Measurements from ENCODE around the gene WDR18.

DNA sequence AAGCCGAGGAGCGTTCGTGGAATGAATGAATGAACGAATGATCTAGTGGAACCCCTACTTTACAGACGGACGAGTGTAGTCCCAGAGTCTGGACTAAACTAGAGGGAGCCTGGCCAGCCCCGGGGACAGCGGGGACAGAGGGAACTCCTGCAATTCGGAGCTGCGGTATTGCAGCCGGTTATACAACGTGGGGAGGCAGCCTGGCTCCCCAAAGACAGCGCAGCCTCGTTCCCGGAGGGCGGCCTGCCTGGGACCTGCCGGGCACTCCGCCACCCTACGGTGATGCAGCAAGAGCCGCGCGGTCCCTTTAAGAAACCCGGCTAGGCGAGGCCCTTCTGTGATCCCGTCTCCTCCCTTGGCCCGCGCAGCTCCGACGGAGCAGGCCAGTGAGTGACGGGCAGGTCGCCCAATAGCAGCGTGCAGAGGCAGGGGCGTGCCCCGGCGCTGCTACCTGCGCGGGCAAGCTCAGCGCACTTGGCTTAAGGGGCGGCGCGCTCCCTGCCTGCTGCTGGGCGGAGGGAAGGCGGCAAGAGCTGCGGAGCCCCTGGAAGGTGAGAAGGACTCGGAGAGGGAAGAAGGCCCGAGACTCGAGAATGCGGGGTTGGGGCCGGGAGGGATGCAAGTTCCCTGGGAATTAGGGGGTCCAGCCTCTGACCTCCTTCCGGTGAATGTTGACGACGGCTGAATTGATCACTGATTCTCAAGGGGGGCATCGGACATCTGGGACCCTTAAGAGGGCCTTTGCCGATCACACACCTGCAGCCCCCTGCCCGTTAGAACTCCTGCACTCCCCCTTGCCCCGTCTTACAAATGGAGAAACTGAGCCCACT is 55.7 kb downstream of the WDR18 start, which contains the start of gene ABCA7:
- TF ChIP-seq, protein P1, sequence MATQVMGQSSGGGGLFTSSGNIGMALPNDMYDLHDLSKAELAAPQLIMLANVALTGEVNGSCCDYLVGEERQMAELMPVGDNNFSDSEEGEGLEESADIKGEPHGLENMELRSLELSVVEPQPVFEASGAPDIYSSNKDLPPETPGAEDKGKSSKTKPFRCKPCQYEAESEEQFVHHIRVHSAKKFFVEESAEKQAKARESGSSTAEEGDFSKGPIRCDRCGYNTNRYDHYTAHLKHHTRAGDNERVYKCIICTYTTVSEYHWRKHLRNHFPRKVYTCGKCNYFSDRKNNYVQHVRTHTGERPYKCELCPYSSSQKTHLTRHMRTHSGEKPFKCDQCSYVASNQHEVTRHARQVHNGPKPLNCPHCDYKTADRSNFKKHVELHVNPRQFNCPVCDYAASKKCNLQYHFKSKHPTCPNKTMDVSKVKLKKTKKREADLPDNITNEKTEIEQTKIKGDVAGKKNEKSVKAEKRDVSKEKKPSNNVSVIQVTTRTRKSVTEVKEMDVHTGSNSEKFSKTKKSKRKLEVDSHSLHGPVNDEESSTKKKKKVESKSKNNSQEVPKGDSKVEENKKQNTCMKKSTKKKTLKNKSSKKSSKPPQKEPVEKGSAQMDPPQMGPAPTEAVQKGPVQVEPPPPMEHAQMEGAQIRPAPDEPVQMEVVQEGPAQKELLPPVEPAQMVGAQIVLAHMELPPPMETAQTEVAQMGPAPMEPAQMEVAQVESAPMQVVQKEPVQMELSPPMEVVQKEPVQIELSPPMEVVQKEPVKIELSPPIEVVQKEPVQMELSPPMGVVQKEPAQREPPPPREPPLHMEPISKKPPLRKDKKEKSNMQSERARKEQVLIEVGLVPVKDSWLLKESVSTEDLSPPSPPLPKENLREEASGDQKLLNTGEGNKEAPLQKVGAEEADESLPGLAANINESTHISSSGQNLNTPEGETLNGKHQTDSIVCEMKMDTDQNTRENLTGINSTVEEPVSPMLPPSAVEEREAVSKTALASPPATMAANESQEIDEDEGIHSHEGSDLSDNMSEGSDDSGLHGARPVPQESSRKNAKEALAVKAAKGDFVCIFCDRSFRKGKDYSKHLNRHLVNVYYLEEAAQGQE (IDR thresholded peaks at IDR 0.05; ENCODE audit: insufficient read depth in 1 of 2, low read depth in 2 of 2, low read length in 2 of 2) = peak in 1 of 2 experiments; percentile 12; a peak in 1 of 4 replicates
- TF ChIP-seq TAF1 (IDR thresholded peaks at IDR 0.05; ENCODE audit: borderline replicate concordance, insufficient read depth, low read length) (no peak), SIN3A (IDR thresholded peaks at IDR 0.05; ENCODE audit: borderline replicate concordance, insufficient read depth, low read length) (no peak; the same call in 1 of the 2 replicates), POLR2AphosphoS5 (IDR thresholded peaks at IDR 0.05; ENCODE audit: low read depth, low read length) (no peak; the same call in 1 of the 2 replicates), FOXP2 (optimal IDR thresholded peaks at IDR 0.05; ENCODE audit: borderline replicate concordance, extremely low read depth, extremely low read length, insufficient read depth) (peak; percentile 56)
